ENCODE results near the gene PER2. TPM values are rescaled to one million over a fixed set of nuclear protein-coding genes. Genes with fewer than 3 reads are reported as not detected.

PER2 gene
- total and polyA plus RNA-seq, 10 of the 15 experiments (the other 5 are each of a cell fraction or from before 2014, with no cell fraction given): 1.5 to 15.1 (median 4.6) TPM

DNA sequence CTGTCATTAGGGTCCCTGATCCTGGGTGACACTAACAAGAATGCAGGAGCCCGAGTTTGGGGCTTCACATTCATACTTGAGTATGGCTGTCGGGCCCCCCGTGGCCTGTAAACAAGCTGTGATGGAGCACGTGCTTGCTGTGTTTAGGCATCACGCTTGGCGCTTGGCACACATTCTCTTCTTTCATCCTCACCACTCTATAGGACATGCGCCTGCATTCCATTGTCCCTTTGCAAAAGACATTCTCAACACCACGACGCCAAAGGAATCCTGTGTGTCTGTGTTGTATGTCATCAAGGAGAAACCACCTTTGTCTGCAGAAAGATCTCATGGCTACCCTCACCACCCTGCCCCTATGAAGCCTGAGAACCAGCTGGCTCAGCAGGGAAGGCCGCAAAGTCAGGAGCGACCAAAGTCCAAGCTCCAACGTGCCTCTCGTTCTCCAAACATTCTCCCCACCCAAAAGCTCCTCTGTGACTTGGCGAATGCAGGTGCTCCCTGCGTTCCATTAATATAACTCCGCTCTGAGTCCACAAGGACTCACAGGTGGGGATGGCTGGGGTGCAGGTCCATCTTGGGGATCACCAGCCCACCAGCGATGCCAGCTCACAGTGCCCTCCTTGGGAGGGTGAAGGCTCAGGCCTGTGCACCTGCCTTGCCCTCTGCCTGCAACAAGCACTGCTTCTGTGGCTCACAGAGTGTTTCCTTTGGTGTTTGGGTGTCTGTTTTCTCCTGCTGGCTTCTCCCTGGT, 6.2 kb upstream of the PER2 start:
- H3K9ac ChIP-seq (ENCODE audit: control insufficient read depth, insufficient read depth, low read length): no peak overlapping the region
- no TSS peak for BruUV-seq (replicated peaks)
- in situ Hi-C loops (cut with MboI): no loop called here
- H3K36me3 ChIP-seq (ENCODE audit: control insufficient read depth in 2 of 2, insufficient read depth in 2 of 2, low read length in 1 of 2): no peaks in the 10 kb centered on the region
- H2AFZ ChIP-seq (ENCODE audit: control insufficient read depth, low read depth, low read length): no peak overlapping the region
- peaks cover 3% of the 10 kb centered on the region for H3K4me1 ChIP-seq (ENCODE audit: control insufficient read depth, insufficient read depth, low read length)
- DNase-seq (ENCODE audit: low read depth, low spot score) (no peak), ATAC-seq (no peak), FAIRE-seq (no peak)
- no peak overlapping the region for H3K27ac ChIP-seq (ENCODE audit: control insufficient read depth, insufficient read depth)
- SMC1A ChIA-PET (ENCODE audit: uncharacterized antibody, unreplicated experiment): no interaction called here
- no peak for TF ChIP-seq CREB1 (IDR thresholded peaks at IDR 0.05; ENCODE audit: low read depth)
- TF ChIP-seq, protein P1, sequence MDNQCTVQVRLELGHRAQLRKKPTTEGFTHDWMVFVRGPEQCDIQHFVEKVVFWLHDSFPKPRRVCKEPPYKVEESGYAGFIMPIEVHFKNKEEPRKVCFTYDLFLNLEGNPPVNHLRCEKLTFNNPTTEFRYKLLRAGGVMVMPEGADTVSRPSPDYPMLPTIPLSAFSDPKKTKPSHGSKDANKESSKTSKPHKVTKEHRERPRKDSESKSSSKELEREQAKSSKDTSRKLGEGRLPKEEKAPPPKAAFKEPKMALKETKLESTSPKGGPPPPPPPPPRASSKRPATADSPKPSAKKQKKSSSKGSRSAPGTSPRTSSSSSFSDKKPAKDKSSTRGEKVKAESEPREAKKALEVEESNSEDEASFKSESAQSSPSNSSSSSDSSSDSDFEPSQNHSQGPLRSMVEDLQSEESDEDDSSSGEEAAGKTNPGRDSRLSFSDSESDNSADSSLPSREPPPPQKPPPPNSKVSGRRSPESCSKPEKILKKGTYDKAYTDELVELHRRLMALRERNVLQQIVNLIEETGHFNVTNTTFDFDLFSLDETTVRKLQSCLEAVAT (IDR thresholded peaks at IDR 0.05): no peak
- H3K79me2 ChIP-seq (ENCODE audit: control insufficient read depth, insufficient read depth, low read length): no peaks in the 10 kb centered on the region
- no peak overlapping the region for H3K4me2 ChIP-seq (ENCODE audit: control insufficient read depth, insufficient read depth)
- no peaks in the 10 kb centered on the region for H3K9me3 ChIP-seq (replicated peaks; ENCODE audit: control insufficient read depth, insufficient read depth, low read length)
- no peak overlapping the region for H3K4me3 ChIP-seq
- intact Hi-C loops (cut with micrococcal nuclease; ENCODE audit: unreplicated experiment): no loop called here
- 0 out of 4 replicates have a peak, but pooled peaks cover 0 to 2% of the 10 kb centered on the region in 2 experiments for H3K27me3 ChIP-seq (replicated peaks in 1 of 2; ENCODE audit: control insufficient read depth in 2 of 2, insufficient read depth in 2 of 2, low read length in 1 of 2)
- RAD21 ChIA-PET (ENCODE audit: unreplicated experiment): no interaction called here
- CTCF ChIA-PET: no interaction called here
- POLR2A ChIA-PET: no interaction called here
- no peaks in the 10 kb centered on the region for H4K20me1 ChIP-seq (ENCODE audit: control insufficient read depth, insufficient read depth)
- WGBS (ENCODE audit: insufficient coverage, insufficient replicate concordance, low lambda C conversion rate, missing lambda C conversion rate): 57% methylated on average over 17 of the region's 17 CpGs

DNA sequence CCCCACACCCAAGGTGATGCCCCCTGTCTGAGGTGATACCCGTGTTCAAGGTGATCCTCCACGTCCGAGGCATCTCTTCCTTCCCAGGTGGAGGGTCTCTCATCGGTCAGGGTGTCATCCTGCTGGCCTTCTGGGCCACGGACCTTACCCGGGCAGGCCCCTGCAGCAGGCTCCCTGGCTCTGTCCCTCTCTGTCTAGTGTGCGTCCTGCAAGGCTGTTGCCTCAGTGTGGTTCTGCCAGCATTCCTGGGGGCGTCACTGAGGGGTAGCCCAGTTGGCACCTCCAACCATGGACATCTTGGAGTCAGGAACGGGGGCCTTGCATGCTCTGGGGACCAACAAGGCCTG, 5.6 kb upstream of the PER2 start:
- H3K4me2 ChIP-seq (ENCODE audit: control insufficient read depth, insufficient read depth): no peak overlapping the region
- ChIA-PET CTCF (no interaction called here), SMC1A (ENCODE audit: uncharacterized antibody, unreplicated experiment) (no interaction called here), RAD21 (ENCODE audit: unreplicated experiment) (no interaction called here), POLR2A (no interaction called here)
- H3K4me1 ChIP-seq (ENCODE audit: control insufficient read depth, insufficient read depth, low read length): peaks cover 7% of the 10 kb centered on the region
- ATAC-seq (no peak), DNase-seq (ENCODE audit: low read depth, low spot score) (no peak), FAIRE-seq (no peak)
- H2AFZ ChIP-seq (ENCODE audit: control insufficient read depth, low read depth, low read length): no peak overlapping the region
- H3K27me3 ChIP-seq (replicated peaks in 1 of 2; ENCODE audit: control insufficient read depth in 2 of 2, insufficient read depth in 2 of 2, low read length in 1 of 2): 0 out of 4 replicates have a peak, but pooled peaks cover 0 to 2% of the 10 kb centered on the region in 2 experiments
- TF ChIP-seq NR2C1 (IDR thresholded peaks at IDR 0.05): no peak
- TF ChIP-seq NRF1 (conservative IDR thresholded peaks at IDR 0.05; ENCODE audit: low read depth, low read length): no peak
- no peak for TF ChIP-seq RCOR1 (conservative IDR thresholded peaks at IDR 0.05; ENCODE audit: low read depth, low read length)
- no peak overlapping the region for H3K4me3 ChIP-seq
- H3K9ac ChIP-seq (ENCODE audit: control insufficient read depth, insufficient read depth, low read length): no peak overlapping the region
- H4K20me1 ChIP-seq (ENCODE audit: control insufficient read depth, insufficient read depth): no peaks in the 10 kb centered on the region
- in situ Hi-C loops (cut with MboI): no loop called here
- 26% methylated on average over 9 of the region's 9 CpGs for WGBS (ENCODE audit: insufficient coverage, insufficient replicate concordance, low lambda C conversion rate, missing lambda C conversion rate)
- H3K36me3 ChIP-seq (ENCODE audit: control insufficient read depth in 2 of 2, insufficient read depth in 2 of 2, low read length in 1 of 2): no peaks in the 10 kb centered on the region
- no peaks in the 10 kb centered on the region for H3K9me3 ChIP-seq (replicated peaks; ENCODE audit: control insufficient read depth, insufficient read depth, low read length)
- H3K27ac ChIP-seq (ENCODE audit: control insufficient read depth, insufficient read depth): no peak overlapping the region
- intact Hi-C loops (cut with micrococcal nuclease; ENCODE audit: unreplicated experiment): no loop called here
- BruUV-seq (replicated peaks): no TSS peak
- no peaks in the 10 kb centered on the region for H3K79me2 ChIP-seq (ENCODE audit: control insufficient read depth, insufficient read depth, low read length)

Measured in GM12878 (cell line).